Measurements from ENCODE around the gene SPTBN5.
"Not testable (repeated sequence)": the region's sequence is repeated elsewhere in the genome, so short reads cannot be mapped to it uniquely, and the experiment has no call there.

SPTBN5 gene

GRCh38 chr15:41838400-41838897, 55.4 kb downstream of the SPTBN5 start, which contains the start of gene PLA2G4B:
Gene PLA2G4B, plus strand, starts transcription at chr15:41838847. Its CDS starts 67 bp downstream, at chr15:41838914.
- no peak for TF ChIP-seq CTCF (IDR thresholded peaks at IDR 0.05; ENCODE audit: low read length, missing control alignments)
- DNase-seq (ENCODE audit: low read depth): no peak
- H3K4me3 ChIP-seq (replicated peaks; ENCODE audit: low read depth, low read length): no peak within 1 kb of the TSS

GRCh38 chr15:41836713-41837454, 57.0 kb downstream of the SPTBN5 start:
- H3K4me3 ChIP-seq (replicated peaks; ENCODE audit: low read depth, low read length): no peak overlapping the region
- no peak for DNase-seq (ENCODE audit: low read depth)
- TF ChIP-seq CTCF (IDR thresholded peaks at IDR 0.05; ENCODE audit: low read length, missing control alignments): no peak

GRCh38 chr15:41836073-41836472, 57.8 kb downstream of the SPTBN5 start:
- H3K4me3 ChIP-seq (replicated peaks; ENCODE audit: low read depth, low read length): no peak overlapping the region
- no peak for TF ChIP-seq CTCF (IDR thresholded peaks at IDR 0.05; ENCODE audit: low read length, missing control alignments)
- peak; percentile 8 for DNase-seq (ENCODE audit: low read depth)

DNA sequence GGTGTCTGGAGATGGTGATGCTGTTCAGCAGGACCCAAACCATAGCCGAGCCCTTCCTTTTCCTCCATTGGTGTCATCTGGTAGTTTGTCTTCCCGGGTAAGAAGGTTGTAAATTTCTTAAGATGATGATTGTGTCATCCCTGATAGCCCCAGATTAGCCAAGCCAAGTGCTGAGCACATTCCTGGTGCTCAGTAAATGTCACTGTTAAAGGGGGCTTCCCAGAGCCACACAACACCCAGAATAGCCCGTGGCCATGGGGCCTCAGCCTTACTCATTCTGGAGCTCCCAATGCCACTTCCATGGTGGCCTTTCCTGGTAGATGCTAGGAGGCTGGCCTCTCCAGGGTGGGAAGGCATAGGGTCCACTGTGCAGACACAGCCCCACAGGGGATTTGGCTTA, 59.8 kb downstream of the SPTBN5 start:
- no peak for TF ChIP-seq CTCF (IDR thresholded peaks at IDR 0.05; ENCODE audit: low read length, missing control alignments)
- H3K4me3 ChIP-seq (replicated peaks; ENCODE audit: low read depth, low read length): no peak overlapping the region
- DNase-seq (ENCODE audit: low read depth): no peak

GRCh38 chr15:41832875-41833274, 61.0 kb downstream of the SPTBN5 start:
- no peak for DNase-seq (ENCODE audit: low read depth)
- no peak overlapping the region for H3K4me3 ChIP-seq (replicated peaks; ENCODE audit: low read depth, low read length)
- no peak for TF ChIP-seq CTCF (IDR thresholded peaks at IDR 0.05; ENCODE audit: low read length, missing control alignments)

GRCh38 chr15:41832208-41832607, 61.6 kb downstream of the SPTBN5 start:
- DNase-seq (ENCODE audit: low read depth): no peak
- TF ChIP-seq CTCF (IDR thresholded peaks at IDR 0.05; ENCODE audit: low read length, missing control alignments): no peak
- H3K4me3 ChIP-seq (replicated peaks; ENCODE audit: low read depth, low read length): no peak overlapping the region

DNA sequence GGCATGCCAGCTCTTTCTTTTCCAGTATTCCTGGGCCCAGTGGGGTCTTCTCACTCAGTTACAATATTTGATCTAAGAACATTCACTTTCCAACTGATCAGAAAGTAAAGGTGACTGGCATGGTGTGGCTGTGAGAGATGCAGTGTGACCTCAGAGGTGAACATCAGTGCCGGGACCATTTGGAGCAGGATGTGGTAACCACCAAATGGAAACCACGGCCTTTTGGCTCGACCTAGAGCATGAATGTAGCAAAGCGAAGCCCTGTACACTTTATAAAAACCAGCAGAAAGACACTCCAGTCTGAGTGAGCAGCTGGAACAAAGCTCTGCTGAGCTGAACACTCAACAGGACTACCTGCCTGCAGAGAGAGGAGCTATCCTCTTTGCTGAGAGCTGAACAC, 62.6 kb downstream of the SPTBN5 start:
- not testable (repeated sequence) for DNase-seq (ENCODE audit: low read depth)

More for the DNA sequence above, 62.6 kb downstream of the SPTBN5 start:
- H3K4me3 ChIP-seq (replicated peaks; ENCODE audit: low read depth, low read length): not testable (repeated sequence)

Data from fibroblast of pulmonary artery (primary cell).